ENCODE measurements around the gene GNAZ. TPM values are rescaled to one million over a fixed set of nuclear protein-coding genes. Genes with fewer than 3 reads are reported as not detected.

The GNAZ gene
- total and polyA plus RNA-seq, 8 donors: 4.3 to 18.8 (median 9.4) TPM

GRCh38 chr22:23104187-23104971 is 34.1 kb downstream of the GNAZ start:
- intact Hi-C loops (cut with DNase I; ENCODE audit: low total_unique reads): no loop called here
- TF ChIP-seq POLR2A (IDR thresholded peaks at IDR 0.05): no peak
- no peak for TF ChIP-seq EP300 (IDR thresholded peaks at IDR 0.05)
- TF ChIP-seq POLR2AphosphoS5 (IDR thresholded peaks at IDR 0.05): no peak
- no peak for TF ChIP-seq CTCF (IDR thresholded peaks at IDR 0.05)
- H3K27me3 ChIP-seq: no peaks in the 10 kb centered on the region
- peaks cover 35 to 89% (median 59%) of the 10 kb centered on the region in 4 donors for H3K4me1 ChIP-seq
- no peaks in the 10 kb centered on the region for H3K36me3 ChIP-seq
- 80 to 90% (median 88%) methylated on average over 7 to 12 of the region's 12 CpGs for WGBS, 5 donors
- H3K27ac ChIP-seq: peak overlapping the region in 3 of 5 donors; percentile 76 to 77 (median 77)
- DNase-seq: no peak
- H3K9me3 ChIP-seq: no peaks in the 10 kb centered on the region
- H3K4me3 ChIP-seq: no peak overlapping the region

- Histone ChIP-seq H3K4me1 (peaks cover 26 to 80% (median 50%) of the 10 kb centered on the region in 4 donors), H3K27me3 (no peaks in the 10 kb centered on the region), H3K27ac (peak overlapping the region; percentile 69 to 85 (median 77)), H3K9me3 (no peaks in the 10 kb centered on the region), H3K36me3 (no peaks in the 10 kb centered on the region), H3K4me3 (no peak overlapping the region)
- intact Hi-C loops (cut with DNase I; ENCODE audit: low total_unique reads): no loop called here
- WGBS, 5 donors: 88 to 96% (median 93%) methylated on average over 5 of the region's 5 CpGs
- DNase-seq: no peak
- TF ChIP-seq EP300 (IDR thresholded peaks at IDR 0.05) (no peak), CTCF (IDR thresholded peaks at IDR 0.05) (no peak), POLR2AphosphoS5 (IDR thresholded peaks at IDR 0.05) (no peak), POLR2A (IDR thresholded peaks at IDR 0.05) (no peak)
Observed at GRCh38 chr22:23105304-23105703, 35.0 kb downstream of the GNAZ start.

GRCh38 chr22:23105919-23106318 is 35.6 kb downstream of the GNAZ start:
- H3K4me3 ChIP-seq: no peak overlapping the region
- DNase-seq: no peak
- H3K27ac ChIP-seq: peak overlapping the region; percentile 69 to 85 (median 77)
- peaks cover 20 to 74% (median 44%) of the 10 kb centered on the region in 4 donors for H3K4me1 ChIP-seq
- TF ChIP-seq POLR2A (IDR thresholded peaks at IDR 0.05) (no peak), POLR2AphosphoS5 (IDR thresholded peaks at IDR 0.05) (no peak), EP300 (IDR thresholded peaks at IDR 0.05) (no peak), CTCF (IDR thresholded peaks at IDR 0.05) (no peak)
- H3K9me3 ChIP-seq: no peaks in the 10 kb centered on the region
- H3K27me3 ChIP-seq: no peaks in the 10 kb centered on the region
- WGBS, 5 donors: 49 to 70% (median 56%) methylated on average over 5 of the region's 5 CpGs
- no peaks in the 10 kb centered on the region for H3K36me3 ChIP-seq
- intact Hi-C loops (cut with DNase I; ENCODE audit: low total_unique reads): no loop called here

GRCh38 chr22:23106344-23106743 is 36.0 kb downstream of the GNAZ start:
- Histone ChIP-seq H3K4me1 (peaks cover 19 to 70% (median 43%) of the 10 kb centered on the region in 4 donors), H3K4me3 (no peak overlapping the region), H3K27ac (peak overlapping the region; percentile 69 to 85 (median 77)), H3K9me3 (no peaks in the 10 kb centered on the region), H3K36me3 (no peaks in the 10 kb centered on the region), H3K27me3 (no peaks in the 10 kb centered on the region)
- intact Hi-C loops (cut with DNase I; ENCODE audit: low total_unique reads): no loop called here
- TF ChIP-seq POLR2AphosphoS5 (IDR thresholded peaks at IDR 0.05) (peak in 2 of 3 donors; percentile 59 to 65), CTCF (IDR thresholded peaks at IDR 0.05) (no peak)
- 18 to 72% (median 39%) methylated on average over 4 of the region's 4 CpGs for WGBS, 5 donors
- DNase-seq: peak in 1 of 2 donors; percentile 95

Measured in stomach (tissue), 9 donors.